Measurements from ENCODE around the gene BLZF1. TPM values are rescaled to one million over a fixed set of nuclear protein-coding genes. Genes with fewer than 3 reads are reported as not detected.

The BLZF1 gene
- total and polyA plus RNA-seq, 2 of the 8 experiments (the other 6 are each of a cell fraction or from before 2014, with no cell fraction given), result 1.8 to 10.3 TPM

DNA sequence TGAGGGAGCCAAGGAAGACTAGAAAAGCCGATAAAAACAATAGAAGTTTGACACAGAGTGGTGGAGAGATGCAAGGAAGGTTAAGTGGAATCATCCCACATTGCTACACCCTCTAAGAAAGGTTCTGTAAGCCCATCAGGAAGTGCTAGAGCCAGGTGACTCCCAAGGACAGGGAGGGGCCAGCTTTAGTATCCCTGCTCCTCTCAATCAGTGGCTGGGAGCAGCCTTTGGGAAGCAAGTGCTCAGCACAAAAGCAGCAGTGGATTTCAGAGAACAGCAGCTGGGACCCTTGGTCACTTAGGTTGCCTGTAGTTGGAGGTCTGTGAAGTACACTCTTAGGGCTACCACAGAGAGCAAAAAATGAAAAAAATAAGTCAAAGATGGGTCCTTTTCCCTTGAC is 42.9 kb upstream of the BLZF1 start (continued):
- no peak for TF ChIP-seq NANOG (IDR thresholded peaks at IDR 0.05; ENCODE audit: insufficient read depth, low read depth, low read length, poor library complexity, severe bottlenecking)
- TF ChIP-seq SIX5 (IDR thresholded peaks at IDR 0.05; ENCODE audit: low read depth, low read length), result no peak
- TF ChIP-seq KDM1A (IDR thresholded peaks at IDR 0.05; ENCODE audit: borderline replicate concordance, low read length), result no peak
- no peak for TF ChIP-seq JUN (IDR thresholded peaks at IDR 0.05; ENCODE audit: low read depth, low read length)
